ENCODE measurements around the gene XXYLT1. TPM values are rescaled to one million over a fixed set of nuclear protein-coding genes. Genes with fewer than 3 reads are reported as not detected.
A peak's percentile ranks its signal among the peaks of the same experiment; 100 is the strongest.

The XXYLT1 gene
- total and polyA plus RNA-seq, 12 donors: 6.2 to 14.6 (median 9.3) TPM

GRCh38 chr3:195257454-195258448 lies 13.2 kb downstream of the XXYLT1 start:
- H3K4me1 ChIP-seq (replicated peaks in 1 of 2): peaks cover 9 to 26% of the 10 kb centered on the region in 2 donors
- WGBS, 4 donors: 90 to 93% (median 90%) methylated on average over 11 to 16 of the region's 16 CpGs
- no peak overlapping the region for H3K4me3 ChIP-seq
- intact Hi-C loops (cut with DNase I): loop anchor here in 1 of 2 donors (10.0 kb wide), 1 partner anchor 143 kb away; no protein-coding TSS in a partner anchor
- no peaks in the 10 kb centered on the region for H3K9me3 ChIP-seq (replicated peaks in 1 of 3)
- H3K27me3 ChIP-seq: no peaks in the 10 kb centered on the region
- no peaks in the 10 kb centered on the region for H3K36me3 ChIP-seq (replicated peaks in 1 of 2)
- H3K27ac ChIP-seq: peak overlapping the region in 1 of 5 donors; percentile 93
- no peak for TF ChIP-seq POLR2A (IDR thresholded peaks at IDR 0.05)
- TF ChIP-seq CTCF (IDR thresholded peaks at IDR 0.05): no peak
- peak in 2 of 7 donors; percentile 27 to 79 for DNase-seq

- peaks cover 9 to 26% of the 10 kb centered on the region in 2 donors for H3K4me1 ChIP-seq (replicated peaks in 1 of 2)
- intact Hi-C loops (cut with DNase I): loop anchor here in 1 of 2 donors (10.0 kb wide), 1 partner anchor 142 kb away; no protein-coding TSS in a partner anchor
- no peaks in the 10 kb centered on the region for H3K27me3 ChIP-seq
- 90 to 99% (median 96%) methylated on average over 16 to 19 of the region's 19 CpGs for WGBS, 4 donors
- H3K27ac ChIP-seq: peak overlapping the region in 1 of 5 donors; percentile 30
- H3K4me3 ChIP-seq: no peak overlapping the region
- TF ChIP-seq POLR2A (IDR thresholded peaks at IDR 0.05): no peak
- no peak for TF ChIP-seq CTCF (IDR thresholded peaks at IDR 0.05)
- no peaks in the 10 kb centered on the region for H3K36me3 ChIP-seq (replicated peaks in 1 of 2)
- peak in 2 of 7 donors; percentile 19 to 49 for DNase-seq
- no peaks in the 10 kb centered on the region for H3K9me3 ChIP-seq (replicated peaks in 1 of 3)
Observed at GRCh38 chr3:195256639-195257453, 14.1 kb downstream of the XXYLT1 start.

- H3K27ac ChIP-seq: no peak overlapping the region
- no peaks in the 10 kb centered on the region for H3K27me3 ChIP-seq
- peaks cover 9 to 25% of the 10 kb centered on the region in 2 donors for H3K4me1 ChIP-seq (replicated peaks in 1 of 2)
- no peak for TF ChIP-seq POLR2A (IDR thresholded peaks at IDR 0.05)
- 87 to 93% (median 90%) methylated on average over 14 to 22 of the region's 22 CpGs for WGBS, 4 donors
- peak in 1 of 7 donors; percentile 39 for DNase-seq
- intact Hi-C loops (cut with DNase I): loop anchor here in 1 of 2 donors (10.0 kb wide), 1 partner anchor 141 kb away; no protein-coding TSS in a partner anchor
- no peak overlapping the region for H3K4me3 ChIP-seq
- H3K9me3 ChIP-seq (replicated peaks in 1 of 3): no peaks in the 10 kb centered on the region
- H3K36me3 ChIP-seq (replicated peaks in 1 of 2): no peaks in the 10 kb centered on the region
Observed at GRCh38 chr3:195255571-195256501, 15.1 kb downstream of the XXYLT1 start.

- intact Hi-C loops (cut with DNase I): loop anchor here in 1 of 2 donors (10.0 kb wide), 1 partner anchor 140 kb away; no protein-coding TSS in a partner anchor
- no peaks in the 10 kb centered on the region for H3K9me3 ChIP-seq (replicated peaks in 1 of 3)
- no peak for DNase-seq
- no peak for TF ChIP-seq POLR2A (IDR thresholded peaks at IDR 0.05)
- TF ChIP-seq CTCF (IDR thresholded peaks at IDR 0.05): no peak
- H3K27ac ChIP-seq: no peak overlapping the region
- H3K4me1 ChIP-seq (replicated peaks in 1 of 2): peaks cover 7 to 22% of the 10 kb centered on the region in 2 donors
- no peak overlapping the region for H3K4me3 ChIP-seq
- no peaks in the 10 kb centered on the region for H3K36me3 ChIP-seq (replicated peaks in 1 of 2)
- no peaks in the 10 kb centered on the region for H3K27me3 ChIP-seq
- WGBS, 4 donors: 94 to 95% (median 95%) methylated on average over 8 to 13 of the region's 13 CpGs
Observed at GRCh38 chr3:195255176-195255500, 15.8 kb downstream of the XXYLT1 start.

All from adrenal gland (tissue), 12 donors.